Pons (tissue), 1 donor: ENCODE results near the gene SLCO4C1.
A peak's percentile ranks its signal among the peaks of the same experiment; 100 is the strongest.

Experiments
- DNase-seq: peaks from one replicate; pipeline ENCODE4 v3.0.0-alpha.2; 2016; ENCODE audit warnings: low spot score

The SLCO4C1 gene

DNA sequence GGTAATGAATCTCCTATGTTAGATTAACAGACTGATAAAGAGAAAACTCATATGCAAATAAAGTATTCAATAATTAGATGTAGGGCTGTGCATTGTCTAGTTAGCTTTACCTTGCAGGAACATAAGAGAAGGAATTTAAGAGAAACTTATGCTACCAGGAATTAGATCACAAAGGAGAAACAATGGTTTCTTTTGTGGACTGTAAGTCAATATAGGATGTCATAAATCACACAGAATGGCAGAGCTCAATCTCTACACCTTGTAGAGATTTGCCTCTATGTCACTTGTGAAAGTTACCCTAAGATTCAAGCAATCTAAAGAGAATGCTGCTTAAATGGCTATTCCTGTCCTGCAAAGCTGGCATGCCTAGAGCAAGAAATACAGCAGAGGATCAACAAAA is 26.0 kb downstream of the SLCO4C1 start:
- DNase-seq = no peak

DNA sequence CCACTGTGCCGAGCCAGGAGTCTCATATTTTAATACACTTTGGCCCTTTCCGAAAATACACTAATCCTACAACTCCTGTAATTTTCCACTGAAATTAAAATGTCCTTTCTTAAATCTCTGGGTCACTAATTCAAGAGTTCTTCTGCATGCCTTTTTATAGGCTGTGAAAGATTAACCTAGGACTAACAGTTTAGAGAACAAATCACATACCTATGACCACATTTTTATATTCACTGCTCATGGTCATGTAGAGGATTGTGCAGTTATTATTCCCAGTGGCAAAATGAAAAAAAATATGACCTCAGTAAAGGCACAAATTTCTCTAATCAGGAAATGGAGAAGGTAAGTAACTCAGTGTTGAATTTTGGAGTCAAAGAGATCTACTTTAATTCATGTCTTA is 33.4 kb downstream of the SLCO4C1 start:
- DNase-seq = no peak

DNA sequence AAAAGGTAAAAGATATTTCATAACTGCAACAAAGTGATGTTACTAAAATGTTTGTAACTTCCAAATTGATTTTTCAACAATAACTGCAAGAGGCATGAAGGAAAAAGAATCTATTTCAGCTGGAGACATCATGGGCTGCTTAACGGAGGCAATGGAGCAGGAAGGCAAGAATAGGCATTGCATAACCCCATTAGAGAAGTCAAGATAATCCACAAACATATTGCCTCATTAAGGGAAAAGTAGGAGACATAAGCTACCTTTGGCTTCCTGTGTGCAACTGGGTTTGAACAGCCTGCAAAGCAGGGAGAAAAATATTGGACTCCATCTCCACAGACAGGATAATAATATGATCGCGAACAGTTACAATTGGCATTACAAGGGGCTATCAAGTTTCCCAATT is 46.7 kb downstream of the SLCO4C1 start:
- no peak for DNase-seq

DNA sequence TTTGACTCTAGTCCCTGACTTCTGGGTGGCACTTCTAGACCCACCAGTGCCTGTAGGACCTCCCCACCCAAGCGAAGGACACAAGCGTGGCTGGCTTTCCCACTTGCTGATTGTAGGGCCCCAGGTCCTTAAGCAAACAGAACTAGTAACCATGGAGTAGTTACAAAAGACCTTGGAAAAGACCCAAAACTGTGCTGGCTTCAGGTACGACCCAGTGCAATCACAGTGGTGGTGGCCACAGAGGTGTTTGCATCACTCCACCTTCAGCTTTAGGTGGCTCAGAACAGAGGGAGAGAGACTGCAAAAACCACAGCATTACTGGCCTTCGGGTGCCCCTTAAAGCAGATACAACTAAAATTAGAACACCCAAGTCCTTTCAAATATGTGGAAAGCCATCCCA is 52.9 kb downstream of the SLCO4C1 start:
- DNase-seq = no peak

DNA sequence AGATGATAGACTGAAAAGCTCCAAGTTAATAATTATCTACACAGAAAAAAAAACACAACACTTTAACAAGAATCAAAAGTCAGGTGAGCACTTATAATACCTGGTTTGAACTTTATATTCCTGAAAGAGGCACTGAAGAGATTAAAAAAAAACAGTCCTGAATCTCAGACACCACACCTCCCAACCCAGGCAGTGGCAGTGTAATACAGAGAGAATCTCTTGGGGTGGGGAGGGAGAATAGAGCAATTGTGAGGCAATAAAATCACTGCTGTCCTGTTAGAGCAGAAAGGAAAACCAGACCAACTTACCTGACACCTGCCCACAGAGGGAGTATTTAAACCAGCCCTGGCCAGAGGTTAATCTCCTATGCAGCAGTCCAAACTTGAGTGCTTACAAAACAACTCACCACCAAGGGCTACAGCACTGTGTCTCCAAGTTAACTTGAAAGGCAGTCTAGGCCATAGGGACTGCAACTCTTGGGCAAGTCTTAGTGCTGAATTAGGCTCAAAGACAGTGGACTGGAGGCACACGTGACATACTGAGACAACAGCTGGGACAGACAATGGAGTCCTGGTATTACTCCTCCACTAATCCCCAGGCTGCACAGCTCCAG is 54.2 kb downstream of the SLCO4C1 start:
- DNase-seq = no peak

DNA sequence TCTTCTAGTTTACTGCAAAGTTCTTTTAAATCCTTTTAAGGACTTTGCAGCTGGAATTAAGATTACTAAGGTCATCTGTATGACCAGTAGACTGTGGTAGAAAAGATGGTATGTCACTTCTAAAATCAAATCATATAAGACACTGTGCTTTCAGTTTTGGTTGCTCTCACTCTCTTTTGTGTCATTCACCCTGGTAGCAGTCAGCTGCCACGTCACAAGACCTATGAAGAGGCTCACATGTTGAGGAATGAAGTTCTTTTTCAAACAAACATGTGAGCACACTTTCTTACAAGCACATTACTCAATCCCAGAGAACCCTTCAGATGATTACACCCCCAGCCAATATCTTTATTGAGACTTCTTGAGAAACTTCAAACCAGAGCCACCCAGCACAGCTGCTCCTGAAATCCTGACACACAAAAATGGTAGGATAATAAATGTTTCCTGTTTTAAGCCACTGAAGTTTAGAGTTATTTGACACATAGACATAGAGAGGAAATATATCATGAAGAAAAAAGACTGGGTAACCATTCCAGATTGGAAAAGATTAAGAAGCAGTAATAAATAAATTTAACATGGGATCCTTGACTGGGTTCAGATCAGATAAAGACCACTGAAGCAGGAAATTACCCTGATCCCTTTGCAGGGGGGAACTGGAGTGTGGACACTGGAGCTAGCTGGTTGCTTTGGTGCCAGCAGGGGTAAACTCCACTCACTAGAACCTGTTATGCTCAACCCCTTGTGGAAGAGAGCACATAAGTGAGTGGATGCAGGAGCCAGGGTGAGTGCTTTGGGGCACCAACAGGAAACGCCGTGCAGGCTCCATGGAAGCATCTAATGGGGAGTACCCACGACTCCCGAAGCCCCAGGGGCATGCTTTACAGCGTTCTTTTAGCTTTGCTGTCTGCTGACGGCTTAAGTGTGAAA is 64.1 kb downstream of the SLCO4C1 start:
- no peak for DNase-seq

DNA sequence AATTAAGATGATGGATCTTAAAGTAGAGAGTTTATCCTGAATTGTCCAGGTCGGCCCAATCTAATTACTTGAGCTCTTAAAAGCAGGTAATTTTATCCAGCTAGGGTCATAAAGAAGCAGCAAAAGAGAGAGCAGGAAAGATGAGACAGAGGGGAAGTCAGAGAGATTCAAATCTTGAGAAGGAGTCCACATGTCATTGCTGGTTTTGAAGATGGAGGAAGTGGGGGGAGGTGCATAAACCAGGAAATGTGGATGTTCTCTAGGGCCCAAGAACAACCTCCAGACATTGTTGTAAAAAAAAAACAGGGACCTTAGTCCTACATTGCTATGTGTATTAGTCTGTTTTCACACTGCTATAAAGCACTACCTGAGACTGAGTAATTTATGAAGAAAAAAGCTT is 66.4 kb downstream of the SLCO4C1 start:
- DNase-seq = no peak

DNA sequence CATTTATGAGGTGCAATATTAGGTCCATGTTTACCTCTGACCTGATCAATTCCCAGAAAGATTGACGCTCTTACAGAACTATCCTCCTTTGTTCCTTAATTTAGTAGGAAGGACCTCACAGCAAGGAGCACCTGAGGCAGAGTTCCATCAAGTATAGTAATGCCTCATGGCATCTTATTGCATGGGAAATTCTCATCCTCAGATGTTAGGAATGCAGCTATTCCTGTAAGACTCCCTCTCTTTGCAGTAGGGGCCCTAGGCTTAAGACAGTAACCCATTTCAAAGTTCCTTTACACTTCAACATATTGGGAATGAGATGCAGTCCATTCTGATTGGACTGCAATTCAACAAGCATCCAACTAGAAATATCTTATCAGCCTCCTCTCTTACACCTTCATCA is 69.8 kb downstream of the SLCO4C1 start:
- DNase-seq = no peak

DNA sequence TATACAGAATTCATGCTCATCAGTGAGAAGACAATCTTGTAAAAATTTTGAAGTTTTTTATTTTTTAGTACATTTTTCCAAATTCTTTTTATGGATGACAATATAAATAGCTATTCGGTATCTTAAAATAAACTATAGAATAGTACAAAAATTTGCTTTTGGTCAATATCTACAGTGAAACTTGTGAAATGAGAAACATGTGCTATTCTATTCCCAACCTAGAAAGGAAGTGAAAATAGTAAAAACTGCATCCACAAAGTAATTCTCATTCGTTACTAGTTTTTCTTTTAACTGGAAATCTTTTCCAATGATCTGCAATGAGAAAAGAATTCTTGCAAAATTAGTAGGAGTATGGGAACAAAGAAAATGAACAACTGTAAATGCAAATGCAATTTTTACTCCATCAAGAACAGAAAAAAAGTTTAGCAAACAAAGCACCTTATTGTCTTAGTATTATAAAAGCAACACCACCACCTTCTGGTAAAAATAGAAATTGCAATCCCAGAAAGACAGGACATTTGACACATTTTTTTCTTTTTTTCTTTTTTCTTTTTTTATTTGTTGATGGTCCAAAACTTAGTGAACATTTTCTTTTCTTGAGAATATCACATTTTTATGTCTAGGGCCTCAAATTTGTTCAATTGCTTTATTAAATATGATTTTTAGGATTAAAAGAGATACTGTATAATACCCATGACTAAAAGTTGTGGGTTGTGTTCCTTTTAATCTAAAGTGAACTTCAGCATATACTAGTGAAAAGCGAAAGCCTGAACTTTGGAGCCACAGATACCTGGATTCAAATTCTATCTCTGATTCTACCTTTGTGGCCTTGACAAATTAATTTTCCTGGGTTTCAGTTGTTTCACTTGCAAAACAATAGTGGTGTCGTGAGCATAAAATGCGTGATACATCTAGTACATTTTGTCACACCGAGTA is 72.3 kb downstream of the SLCO4C1 start:
- peak; percentile 12 for DNase-seq

DNA sequence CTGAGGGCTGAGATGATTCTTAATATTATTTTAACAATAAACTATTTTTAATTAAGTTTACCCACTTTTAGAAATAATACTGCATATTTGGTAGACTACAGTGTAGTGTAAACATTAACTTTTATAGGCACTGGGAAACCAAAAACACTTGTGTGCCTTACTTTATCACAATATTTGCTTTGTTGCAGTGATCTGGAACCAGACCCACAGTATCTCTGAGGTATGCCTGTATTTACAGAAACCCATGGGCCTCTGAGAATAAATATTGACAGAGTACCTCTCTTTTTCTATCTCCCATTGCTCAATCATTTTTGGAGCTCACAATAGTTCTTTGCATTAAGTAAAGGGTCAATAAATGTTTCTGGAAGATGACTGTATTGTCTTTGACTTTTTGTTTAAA is 73.3 kb downstream of the SLCO4C1 start:
- DNase-seq = no peak

DNA sequence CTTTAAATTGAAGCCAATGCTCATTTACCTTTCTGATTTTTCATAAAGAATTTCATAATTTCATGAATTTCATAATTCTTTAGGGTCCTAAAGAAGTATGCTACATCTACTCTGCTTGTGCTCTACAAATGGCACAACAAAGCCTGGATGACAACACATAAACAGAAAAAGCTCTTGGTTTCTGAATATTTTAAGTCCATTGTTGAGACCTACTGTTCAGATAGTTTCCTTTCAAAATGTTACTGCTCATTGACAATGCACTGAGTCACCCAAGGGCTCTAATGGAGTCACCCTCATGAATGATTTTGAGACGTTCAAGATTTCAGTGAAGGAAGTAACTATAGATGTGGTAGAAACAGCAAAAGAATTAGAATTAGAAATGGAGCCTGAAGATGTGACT is 74.1 kb downstream of the SLCO4C1 start:
- no peak for DNase-seq

DNA sequence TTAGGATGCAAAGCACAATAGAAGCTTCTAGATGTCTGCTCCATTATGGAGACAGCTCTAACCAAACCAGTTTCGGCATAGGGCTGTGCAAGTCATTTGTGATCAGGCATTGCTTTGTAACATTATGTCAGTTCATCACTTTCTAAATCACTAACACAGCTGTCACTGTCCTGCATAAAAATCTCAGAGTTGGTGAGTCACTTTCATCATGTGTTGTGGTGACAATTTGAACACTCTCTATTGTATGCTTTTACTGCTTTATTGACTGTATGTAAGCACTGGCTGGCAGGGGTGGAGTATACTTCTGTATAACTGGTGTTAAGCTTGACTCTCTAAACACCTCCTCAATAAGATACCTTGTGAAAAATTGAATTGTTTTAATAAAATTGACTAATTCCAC is 77.9 kb downstream of the SLCO4C1 start:
- DNase-seq = no peak

DNA sequence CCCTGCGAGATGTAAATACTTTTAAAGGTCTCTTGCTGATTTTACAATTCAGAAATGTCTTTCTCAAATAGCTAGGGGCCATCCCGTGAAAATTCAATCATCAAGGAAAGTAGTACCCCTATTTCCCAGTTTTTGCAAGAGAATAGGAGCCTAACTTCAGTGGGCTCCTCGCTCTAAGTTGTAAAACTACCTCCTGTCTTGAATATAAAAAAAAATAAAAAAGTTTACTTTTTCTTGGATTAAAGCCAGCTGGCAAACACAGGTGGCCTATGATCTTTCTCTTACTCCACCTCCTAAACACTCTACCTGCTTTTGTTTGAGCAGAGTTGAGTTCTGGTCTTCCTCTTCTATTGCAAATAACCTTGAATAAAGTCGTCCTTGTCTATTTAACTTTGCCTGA is 79.4 kb downstream of the SLCO4C1 start:
- DNase-seq = no peak

DNA sequence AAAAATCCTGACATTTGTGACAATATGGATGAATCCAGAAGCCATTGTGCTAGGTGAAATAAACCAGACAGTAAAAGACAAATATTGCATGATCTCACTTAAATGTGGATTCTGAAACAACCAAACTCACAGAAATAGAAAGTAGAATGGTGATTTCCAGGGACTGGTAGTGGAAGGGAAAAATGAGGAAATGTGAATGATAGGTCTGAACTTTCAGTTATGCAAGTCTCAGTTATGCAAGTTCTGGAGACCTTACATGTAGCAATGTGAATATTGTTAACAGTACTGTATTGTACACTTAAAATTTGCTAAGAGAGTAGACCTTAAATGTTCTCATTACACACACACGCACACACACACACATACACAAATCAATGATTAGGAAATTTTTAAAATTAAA is 84.9 kb downstream of the SLCO4C1 start:
- no peak for DNase-seq

DNA sequence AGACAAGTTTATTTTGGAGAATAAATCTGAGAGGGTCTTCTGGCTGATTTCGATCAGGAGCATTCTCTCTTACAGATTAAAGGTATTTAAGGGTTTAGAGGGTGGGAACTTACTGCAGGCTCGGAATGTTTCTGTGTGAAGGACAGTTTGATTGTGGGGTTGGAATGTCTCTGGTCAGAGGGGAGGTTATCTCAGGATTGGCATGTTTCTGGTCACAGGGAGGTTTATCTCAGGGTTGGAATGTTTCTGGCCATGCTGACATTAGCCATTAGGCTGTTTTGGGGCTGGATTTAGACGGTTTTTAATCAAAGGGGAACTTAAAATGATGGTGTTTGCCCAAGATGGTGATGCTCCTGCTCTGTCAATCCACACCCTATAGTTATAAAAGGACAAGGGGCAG is 95.2 kb downstream of the SLCO4C1 start:
- DNase-seq = no peak

DNA sequence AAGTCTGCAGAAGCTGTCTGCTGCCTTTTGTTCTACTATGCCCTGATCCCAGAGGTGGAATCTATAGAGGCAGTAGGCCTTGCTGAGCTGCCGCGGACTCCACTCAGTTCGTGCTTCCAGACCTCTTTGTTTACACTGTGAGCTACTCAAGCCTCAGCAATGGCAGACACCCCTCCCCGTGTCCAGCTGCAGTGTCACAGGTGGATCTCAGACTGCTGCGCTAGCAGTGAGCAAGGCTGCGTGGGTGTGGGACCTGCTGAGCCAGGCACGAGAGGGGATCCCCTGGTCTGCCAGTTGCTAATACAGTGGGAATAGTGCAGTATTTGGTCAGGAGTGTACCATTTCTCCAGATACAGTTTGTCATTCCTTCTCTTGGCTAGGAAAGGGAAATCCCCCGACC is 99.6 kb downstream of the SLCO4C1 start:
- no peak for DNase-seq
